Osteoblast (primary cell): ENCODE results near the gene MZF1. TPM values are rescaled to one million over a fixed set of nuclear protein-coding genes. Genes with fewer than 3 reads are reported as not detected.
A peak's percentile ranks its signal among the peaks of the same experiment; 100 is the strongest.

ENCODE experiments used
- DNase-seq: peaks from one replicate; pipeline ENCODE4 v3.0.0; 2011; ENCODE audit warnings: low spot score, mixed read lengths; ENCODE audit not compliant: insufficient read length; ENCODE audit errors: missing footprints
- H2AFZ ChIP-seq: 2 replicates; pipeline ENCODE4 v1.6.0; 2011; ENCODE audit warnings: mild to moderate bottlenecking, low read length
- H3K27ac ChIP-seq: 2 replicates; pipeline ENCODE4 v1.5.1; 2011; ENCODE audit warnings: mild to moderate bottlenecking, low read depth, low read length, moderate library complexity
- H3K27me3 ChIP-seq: 2 replicates; pipeline ENCODE4 v1.6.0; 2012; ENCODE audit warnings: mild to moderate bottlenecking, control low read depth, inconsistent platforms, low read length, moderate library complexity; ENCODE audit not compliant: insufficient read depth
- H3K36me3 ChIP-seq: 2 replicates; pipeline ENCODE4 v1.5.1; 2011; ENCODE audit warnings: mild to moderate bottlenecking, low read length, control low read depth, moderate library complexity; ENCODE audit not compliant: insufficient read depth
- H3K4me1 ChIP-seq: 2 replicates; pipeline ENCODE4 v1.5.1; 2011; ENCODE audit warnings: mild to moderate bottlenecking, low read length, control low read depth, moderate library complexity; ENCODE audit not compliant: insufficient read depth
- H3K4me2 ChIP-seq: 2 replicates; pipeline ENCODE4 v1.6.0; 2011; ENCODE audit warnings: mild to moderate bottlenecking, low read length; ENCODE audit not compliant: insufficient read depth
- H3K4me3 ChIP-seq: fragments of 200-600 bp; sonication (generic); 3 replicates; pipeline ENCODE4 v1.5.1; 2012; ENCODE audit warnings: mild to moderate bottlenecking, low read length, inconsistent platforms; ENCODE audit not compliant: insufficient read depth
- H3K79me2 ChIP-seq: 2 replicates; pipeline ENCODE4 v1.6.0; 2012; ENCODE audit warnings: mild to moderate bottlenecking, low read length, control low read depth, inconsistent platforms; ENCODE audit not compliant: insufficient read depth
- H3K9me3 ChIP-seq: 2 replicates; pipeline ENCODE4 v1.5.1; 2011; ENCODE audit warnings: low read depth, low read length, control low read depth
- H4K20me1 ChIP-seq: 2 replicates; pipeline ENCODE4 v1.6.0; 2012; ENCODE audit warnings: mild to moderate bottlenecking, low read length, control low read depth; ENCODE audit not compliant: insufficient read depth
- CTCF ChIP-seq: IDR thresholded peaks from 2 replicates; pipeline ENCODE4 v1.5.1; 2011; ENCODE audit warnings: mild to moderate bottlenecking, low read depth, low read length, moderate library complexity; ENCODE audit errors: extremely low read depth
- total RNA-seq: library from RNA; depleted of rRNA; stranded (reverse); fragments of >200 nt; gene quantifications from 2 replicates; pipeline ENCODE4 v1.2.3, GENCODE V29; 2012

The MZF1 gene
- total RNA-seq, 1 donor, result 23.9 TPM

- DNase-seq, result peak; percentile 74
- no peak overlapping the region for H3K27ac ChIP-seq
- H3K36me3 ChIP-seq, result peaks cover 70% of the 10 kb centered on the region
- peaks cover 50% of the 10 kb centered on the region for H4K20me1 ChIP-seq
- H3K4me3 ChIP-seq, result no peak overlapping the region
- no peak overlapping the region for H2AFZ ChIP-seq
- TF ChIP-seq CTCF, result no peak
- no peaks in the 10 kb centered on the region for H3K27me3 ChIP-seq
- no peak overlapping the region for H3K4me2 ChIP-seq
- H3K4me1 ChIP-seq, result peaks cover 30% of the 10 kb centered on the region
- peaks cover 86% of the 10 kb centered on the region for H3K79me2 ChIP-seq
- no peaks in the 10 kb centered on the region for H3K9me3 ChIP-seq
Observed at GRCh38 chr19:58550362-58551122, 22.6 kb downstream of the MZF1 start.

- Histone ChIP-seq H3K4me3 (no peak overlapping the region), H3K27me3 (no peaks in the 10 kb centered on the region), H3K9me3 (no peaks in the 10 kb centered on the region), H3K79me2 (peaks cover 89% of the 10 kb centered on the region), H2AFZ (no peak overlapping the region), H4K20me1 (peaks cover 57% of the 10 kb centered on the region), H3K4me1 (peaks cover 27% of the 10 kb centered on the region), H3K36me3 (peaks cover 71% of the 10 kb centered on the region), H3K27ac (no peak overlapping the region), H3K4me2 (no peak overlapping the region)
- no peak for TF ChIP-seq CTCF
- DNase-seq, result peak; percentile 60
Observed at GRCh38 chr19:58549664-58550361, 23.3 kb downstream of the MZF1 start.

GRCh38 chr19:58548859-58549663 lies 24.1 kb downstream of the MZF1 start:
- Histone ChIP-seq H4K20me1 (peaks cover 57% of the 10 kb centered on the region), H3K4me1 (peaks cover 21% of the 10 kb centered on the region), H3K79me2 (peaks cover 85% of the 10 kb centered on the region), H3K9me3 (no peaks in the 10 kb centered on the region), H3K4me3 (no peak overlapping the region), H3K4me2 (no peak overlapping the region), H3K36me3 (peaks cover 71% of the 10 kb centered on the region), H3K27ac (no peak overlapping the region), H2AFZ (no peak overlapping the region), H3K27me3 (no peaks in the 10 kb centered on the region)
- DNase-seq, result peak; percentile 77
- no peak for TF ChIP-seq CTCF
